A204.1 (cell line): ENCODE data around the gene CLEC3B.
"Not testable (repeated sequence)": the region's sequence is repeated elsewhere in the genome, so short reads cannot be mapped to it uniquely, and the experiment has no call there.

ENCODE experiments used
- FAIRE-seq: peaks from 2 replicates; lab custom pipeline; 2012; peaks lifted over from hg19 to GRCh38; lab: Jason Lieb, UNC

The CLEC3B gene

DNA sequence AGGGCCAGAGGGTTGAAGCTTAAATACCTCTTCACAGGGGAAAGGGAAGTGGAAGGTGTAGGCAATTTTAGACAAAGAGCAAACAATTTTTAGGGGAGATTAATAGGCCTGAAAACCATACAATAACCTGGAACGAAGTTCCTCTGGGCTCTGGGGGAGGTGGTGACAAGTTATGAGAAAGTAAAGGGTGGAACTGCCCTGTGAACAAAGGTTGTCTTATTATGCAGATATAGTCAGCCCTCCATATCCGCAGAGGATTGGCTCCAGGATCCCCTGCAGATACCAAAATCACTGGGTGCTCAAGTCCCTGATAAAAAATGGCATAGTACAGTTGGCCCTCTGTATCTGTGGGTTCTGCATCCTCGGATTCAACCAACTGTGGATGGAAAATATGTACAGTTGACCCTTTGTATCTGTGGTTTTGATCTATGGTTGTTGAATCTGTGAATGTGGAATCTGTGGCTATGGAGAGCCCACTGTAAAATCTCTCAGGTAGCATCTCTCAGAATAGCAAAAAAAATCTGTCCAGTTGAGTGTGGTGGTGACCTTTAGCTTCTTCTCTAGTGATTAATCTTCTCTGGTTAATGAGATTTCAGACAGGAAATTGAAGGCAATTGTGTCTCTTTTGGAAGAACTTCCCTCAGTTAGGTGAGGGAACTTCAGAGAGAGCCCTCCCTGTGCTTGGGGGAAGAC lies 40.2 kb downstream of the CLEC3B start:
- FAIRE-seq = no peak

DNA sequence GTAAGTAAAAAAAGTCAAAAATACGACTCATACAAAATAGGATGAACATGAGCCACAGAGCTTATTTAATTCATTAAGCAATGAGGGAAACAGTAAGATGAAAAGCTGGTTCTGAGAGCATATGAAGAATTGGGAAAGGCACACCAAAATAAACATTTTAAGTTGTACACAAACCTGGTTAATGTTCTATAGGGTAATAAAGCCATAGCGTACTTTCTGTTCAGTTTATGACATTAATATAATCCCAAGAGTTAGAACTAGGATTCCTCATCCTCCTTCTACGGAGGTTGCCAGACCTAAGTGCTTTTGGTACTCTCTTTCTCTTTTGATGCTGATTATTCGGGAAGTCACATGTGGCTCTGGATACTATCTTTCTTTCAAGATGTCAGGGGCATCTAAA lies 41.4 kb downstream of the CLEC3B start:
- FAIRE-seq = no peak

DNA sequence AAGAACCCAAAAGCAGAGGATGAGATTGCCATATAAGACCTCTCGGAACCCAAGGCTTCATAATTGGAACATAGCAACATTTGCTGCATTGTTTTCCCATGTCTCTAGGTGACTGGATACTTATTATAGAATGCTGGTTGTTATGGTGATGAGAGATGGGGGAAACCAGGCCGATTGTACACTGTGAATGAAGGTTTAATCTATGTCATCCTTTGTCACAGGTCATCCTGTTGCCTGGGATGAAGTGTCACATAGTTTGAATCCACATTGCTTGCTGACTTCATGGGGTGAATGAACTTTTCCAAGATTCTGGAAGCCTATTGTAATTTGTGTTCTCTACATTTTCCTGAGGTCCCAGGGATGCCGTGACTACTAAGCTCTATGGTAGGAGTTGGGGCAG lies 41.8 kb downstream of the CLEC3B start:
- no peak for FAIRE-seq

DNA sequence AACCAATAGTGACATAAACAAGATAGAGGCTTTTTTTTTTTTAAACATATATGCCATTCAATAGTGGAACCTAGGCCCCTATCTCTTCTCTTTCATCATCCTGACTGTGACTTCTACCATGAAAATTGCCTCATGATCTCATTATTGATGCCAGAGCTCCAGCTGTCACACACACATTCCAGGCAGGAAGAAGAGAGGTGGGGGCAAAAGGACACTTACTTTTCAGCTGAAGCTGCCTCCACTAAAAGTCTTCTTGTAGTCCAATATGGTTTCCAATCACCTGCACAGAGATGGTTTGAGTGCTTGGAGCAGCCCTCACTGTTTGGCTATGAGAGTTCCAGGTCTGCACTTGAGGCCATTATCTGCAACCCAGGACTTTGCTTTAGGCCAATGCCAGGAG lies 45.0 kb downstream of the CLEC3B start:
- no peak for FAIRE-seq

DNA sequence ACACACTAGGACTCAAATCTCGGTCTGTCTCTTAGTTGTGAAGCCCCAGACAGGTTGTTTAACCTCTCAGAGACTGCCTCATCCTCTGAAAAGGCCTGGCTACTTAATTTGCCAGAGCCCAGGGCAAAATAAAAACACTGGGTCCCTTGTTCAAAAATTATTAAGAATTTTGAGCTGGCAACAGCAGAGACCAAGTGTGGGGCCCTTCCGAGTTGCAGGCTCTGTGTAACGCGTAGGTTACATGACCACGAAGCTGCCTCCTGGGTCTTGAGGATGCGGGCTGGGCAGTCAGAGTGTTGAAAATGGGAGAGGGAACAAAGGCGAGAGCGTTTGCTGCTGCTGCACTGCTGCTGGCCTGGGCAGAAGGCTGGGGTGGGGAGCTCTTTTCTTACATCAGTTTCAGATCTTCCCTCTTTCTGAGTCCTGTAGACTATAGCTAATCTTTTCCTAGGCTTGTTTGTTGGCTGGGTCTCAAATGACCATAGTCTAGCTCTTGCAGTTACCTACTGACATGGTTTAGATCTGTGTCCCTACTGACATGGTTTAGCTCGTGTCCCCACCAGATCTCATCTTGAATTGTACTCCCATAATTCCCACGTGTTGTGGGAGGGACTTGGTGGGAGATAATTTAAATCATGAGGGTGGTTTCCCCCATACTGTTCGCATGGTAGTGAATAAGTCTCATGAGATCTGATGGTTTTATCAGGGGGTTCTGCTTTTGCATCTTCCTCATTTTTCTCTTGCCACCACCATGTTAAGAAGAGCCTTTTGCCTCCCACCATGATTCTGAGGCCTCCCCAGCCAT lies 49.9 kb downstream of the CLEC3B start:
- no peak for FAIRE-seq

DNA sequence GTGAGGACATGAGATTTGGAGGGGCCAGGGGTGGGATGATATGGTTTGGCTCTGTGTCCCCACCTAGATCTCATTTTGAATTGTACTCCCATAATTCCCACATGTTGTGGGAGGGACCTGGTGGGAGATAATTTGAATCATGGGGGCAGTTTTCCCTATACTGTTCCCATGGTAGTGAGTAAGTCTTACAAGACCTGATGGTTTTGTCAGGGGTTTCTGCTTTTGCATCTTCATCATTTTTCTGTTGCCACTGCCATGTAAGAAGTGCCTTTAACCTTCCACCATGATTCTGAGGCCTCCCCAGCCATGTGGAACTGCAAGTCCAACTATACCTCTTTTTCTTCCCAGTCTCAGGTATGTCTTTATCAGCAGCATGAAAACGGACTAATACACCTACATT lies 52.2 kb downstream of the CLEC3B start:
- FAIRE-seq = not testable (repeated sequence)

DNA sequence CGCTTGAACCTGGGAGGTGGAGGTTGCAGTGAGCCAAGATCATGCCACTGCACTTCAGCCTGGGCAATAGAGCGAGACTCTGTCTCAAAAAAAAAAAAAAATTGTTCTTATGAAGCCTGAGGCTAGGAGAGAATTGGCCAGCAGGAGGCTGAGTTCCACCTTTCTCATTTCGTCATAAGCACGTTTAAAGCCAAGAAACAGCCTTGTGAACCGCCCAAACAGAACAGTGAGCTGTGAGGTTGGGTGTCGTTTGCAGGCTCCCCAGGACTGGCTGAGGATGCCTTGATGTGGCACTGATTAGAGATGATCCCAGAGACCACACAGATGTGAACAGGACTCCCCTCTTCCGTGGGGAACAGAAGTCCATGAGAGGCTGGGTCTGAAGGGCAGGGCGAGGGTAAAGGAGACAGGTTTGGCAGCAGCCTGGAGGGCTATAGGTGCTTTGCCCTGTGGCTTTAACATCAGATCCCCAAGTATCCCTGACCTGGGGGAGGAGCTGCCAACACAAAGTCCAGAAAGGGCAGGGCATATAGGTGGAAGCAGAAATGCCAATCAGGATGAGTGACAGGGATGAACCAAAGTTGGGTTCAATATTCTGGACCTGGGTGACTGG lies 52.9 kb downstream of the CLEC3B start:
- FAIRE-seq = no peak

DNA sequence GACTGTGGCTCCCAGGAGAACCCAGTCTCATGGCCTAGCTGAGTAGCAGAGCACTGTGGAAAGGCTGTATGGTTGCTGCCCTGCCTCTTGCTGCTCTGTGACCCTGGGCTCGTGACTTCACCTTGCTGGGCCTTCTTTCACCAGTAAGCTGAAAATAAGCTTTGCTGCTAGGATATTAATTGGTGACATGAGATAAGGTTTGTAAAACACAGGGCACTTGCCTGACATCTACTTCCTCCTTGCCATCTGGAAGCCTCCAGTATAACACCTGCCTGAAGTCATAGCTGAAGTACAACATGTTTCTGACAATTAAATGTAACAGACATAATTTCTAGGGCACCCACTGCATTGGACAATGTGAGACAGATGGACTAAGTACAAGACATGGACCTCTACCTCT lies 53.6 kb downstream of the CLEC3B start:
- FAIRE-seq = no peak

DNA sequence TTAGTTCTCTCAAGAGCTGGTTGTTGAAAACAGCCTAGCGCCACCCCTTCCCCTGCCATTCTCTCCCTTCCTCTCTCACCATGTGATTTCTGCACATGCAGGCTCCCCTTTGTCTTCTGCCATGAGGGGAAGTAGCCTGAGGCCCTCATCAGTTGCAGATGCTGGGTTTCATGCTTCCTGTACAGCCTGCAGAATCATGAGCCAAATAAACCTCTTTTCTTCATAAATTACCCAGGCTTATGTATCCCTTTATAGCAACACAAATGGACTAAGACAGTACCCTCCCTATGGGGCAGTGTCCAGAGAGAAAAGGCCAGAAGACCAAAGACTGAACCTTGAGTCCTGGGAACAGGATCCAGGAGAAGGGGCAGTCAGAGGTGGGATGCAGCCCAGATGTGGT lies 54.7 kb downstream of the CLEC3B start:
- no peak for FAIRE-seq

DNA sequence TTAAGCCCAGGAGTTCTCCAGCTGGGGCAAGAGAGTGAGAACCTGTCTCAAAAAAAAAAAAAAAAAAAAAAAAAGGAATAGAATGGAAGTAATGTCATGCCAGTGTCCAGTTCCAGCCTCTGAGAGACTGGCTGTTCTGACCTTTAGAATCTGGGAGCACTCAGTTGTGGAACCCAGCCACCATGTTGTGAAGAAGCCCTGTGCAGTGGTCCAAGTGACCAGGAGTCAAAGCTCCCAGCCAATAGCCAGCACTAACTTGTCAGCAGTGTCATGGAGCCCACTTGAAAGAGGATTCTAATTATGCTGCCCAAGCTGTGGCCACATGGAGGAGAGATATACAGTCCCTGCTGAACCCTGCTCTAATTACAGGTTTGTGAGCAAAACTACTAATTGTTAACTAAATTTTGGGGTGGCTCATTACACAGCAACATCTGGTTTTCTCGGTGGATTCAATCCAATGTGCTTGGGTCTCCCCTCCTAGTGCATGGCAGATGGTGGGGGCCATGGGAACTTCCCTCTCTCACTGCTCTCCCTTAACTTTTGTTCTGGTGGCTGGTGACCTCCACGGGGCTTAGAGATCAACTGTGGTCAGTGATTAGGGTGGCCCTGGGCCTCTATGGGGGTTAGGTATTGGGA lies 55.5 kb downstream of the CLEC3B start:
- FAIRE-seq = no peak

DNA sequence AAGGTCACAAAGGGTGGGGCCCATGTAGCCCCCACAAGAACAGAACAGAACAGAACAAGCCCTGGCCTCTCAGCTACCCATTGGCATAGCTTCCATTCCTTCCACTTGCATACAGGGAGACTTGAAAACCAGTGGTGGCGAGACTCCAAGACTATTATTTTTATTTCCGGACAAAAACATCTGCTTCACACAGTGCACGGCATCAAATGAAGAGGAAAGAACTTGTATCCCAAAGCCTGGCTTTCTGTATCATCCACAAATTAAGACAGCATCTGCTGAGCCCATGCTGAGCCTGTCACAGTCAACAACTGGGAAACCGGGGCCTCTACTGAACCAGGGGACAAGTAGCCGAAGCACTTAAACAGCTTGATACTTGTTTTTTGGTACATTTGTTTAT lies 56.0 kb downstream of the CLEC3B start:
- FAIRE-seq = no peak

DNA sequence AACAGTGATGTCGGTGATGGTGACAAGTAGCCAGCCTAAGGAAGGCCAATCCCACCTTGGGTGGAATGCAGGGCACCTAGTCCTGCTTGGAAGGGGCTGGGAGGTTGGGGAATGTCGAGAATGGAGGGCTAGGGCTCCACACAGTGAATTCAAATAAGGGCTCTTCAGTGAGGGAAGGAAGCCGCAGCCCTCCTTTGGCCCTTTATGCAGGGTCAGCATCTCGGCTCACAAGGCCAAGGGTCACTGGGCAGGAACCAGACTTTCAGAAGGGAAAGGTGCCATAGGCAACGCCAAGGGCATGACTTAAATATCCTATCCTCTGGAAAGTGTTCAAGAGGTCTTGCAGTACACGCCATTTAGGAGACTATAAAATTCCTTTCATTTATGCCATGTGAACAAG lies 56.9 kb downstream of the CLEC3B start:
- FAIRE-seq = no peak

DNA sequence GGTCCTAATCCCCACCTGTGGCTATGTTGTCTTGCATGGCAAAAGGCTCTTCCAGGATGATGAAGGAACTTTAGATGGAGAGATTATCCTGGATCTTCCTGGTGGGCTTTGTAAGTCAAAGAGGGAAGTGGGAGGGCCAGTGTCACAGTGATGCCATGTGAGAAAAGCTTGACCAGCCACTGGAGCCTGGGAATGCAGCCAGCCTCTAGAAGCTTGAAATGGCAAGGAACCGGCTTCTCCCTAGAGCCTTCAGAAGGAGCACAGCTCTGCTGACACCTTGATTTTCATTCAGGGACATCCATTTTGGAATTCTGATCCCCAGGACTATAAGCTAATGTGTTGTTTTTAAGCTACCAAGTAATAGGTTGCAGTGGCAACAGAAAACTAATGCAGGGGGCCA lies 58.3 kb downstream of the CLEC3B start:
- FAIRE-seq = no peak

DNA sequence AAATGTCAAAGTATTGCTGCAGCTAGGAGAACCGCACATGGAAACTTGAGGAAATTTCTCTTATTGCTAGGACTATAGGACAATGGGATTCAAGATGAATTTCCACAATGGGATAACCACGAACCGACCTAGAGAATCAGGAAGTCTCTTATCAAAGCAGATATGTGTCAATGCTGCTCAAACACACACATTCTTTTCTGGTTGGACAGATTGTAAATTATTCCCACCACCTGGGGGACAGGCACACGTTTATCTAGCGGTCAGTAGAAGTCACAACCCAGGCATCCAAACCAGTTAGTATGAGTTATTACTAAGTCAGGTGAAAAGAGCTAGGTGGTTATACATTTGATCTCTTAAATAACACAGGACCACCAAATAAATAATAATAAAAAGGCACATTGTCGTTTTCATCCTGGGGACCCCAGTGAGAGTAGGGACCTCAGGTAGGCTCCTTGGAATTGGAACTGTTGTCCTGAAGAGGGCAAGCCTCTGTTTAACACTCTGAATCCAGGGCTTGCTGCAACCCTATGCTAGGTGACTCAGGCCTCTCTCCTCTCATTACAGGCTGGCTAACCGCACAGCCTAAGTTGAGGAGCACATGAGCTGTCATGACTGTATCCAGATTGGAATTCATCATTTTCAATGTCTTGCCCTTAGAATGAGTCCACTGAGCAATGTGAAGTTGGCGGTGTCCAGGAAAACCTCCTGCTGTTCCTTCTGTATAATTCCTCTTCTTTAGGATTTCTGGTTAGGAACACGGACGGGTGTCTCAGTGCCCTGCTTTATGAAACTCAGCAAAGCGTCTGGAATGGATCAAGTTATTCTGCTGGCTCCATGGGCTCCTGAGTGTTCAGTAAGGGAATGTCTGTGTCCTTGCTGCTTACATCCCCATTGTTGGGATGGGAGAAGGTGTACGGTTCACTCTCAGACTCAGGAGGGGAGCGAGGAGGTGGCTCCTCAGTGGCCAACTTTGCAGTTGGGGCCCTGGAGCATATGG lies 59.0 kb downstream of the CLEC3B start:
- FAIRE-seq = no peak
